ENCODE measurements around the gene MAGI2. TPM values are rescaled to one million over a fixed set of nuclear protein-coding genes. Genes with fewer than 3 reads are reported as not detected.

MAGI2 gene
- total and polyA plus RNA-seq, 2 experiments from 2014 or later, result 3.5 to 4.1 TPM

DNA sequence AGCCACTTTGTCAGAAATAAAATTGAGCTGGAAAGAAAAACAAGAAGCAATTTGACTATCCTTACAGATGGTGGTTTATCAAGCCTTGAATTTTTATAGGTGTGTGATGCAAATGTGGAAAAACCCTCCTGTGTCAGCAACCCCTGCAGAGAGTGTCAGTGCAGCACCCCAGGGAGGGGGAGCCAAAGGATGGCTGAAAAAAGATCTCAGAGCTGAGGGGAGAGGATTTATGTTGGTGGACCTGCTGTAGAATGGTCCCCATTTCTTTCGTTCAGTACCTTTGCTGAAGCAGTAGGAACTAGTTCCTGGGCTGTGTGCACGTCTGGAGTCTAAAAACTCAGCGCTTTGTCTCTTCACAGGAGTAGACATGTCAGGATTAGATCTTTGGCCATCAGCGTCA is 1415.9 kb downstream of the MAGI2 start:
- TF ChIP-seq EZH2phosphoT487 (IDR thresholded peaks at IDR 0.05; ENCODE audit: insufficient read depth, low read depth), result no peak
- no peak for TF ChIP-seq EZH2 (IDR thresholded peaks at IDR 0.05; ENCODE audit: insufficient read depth, poor library complexity, severe bottlenecking)
- H3K4me1 ChIP-seq (ENCODE audit: insufficient read depth), result no peaks in the 10 kb centered on the region
- H2AFZ ChIP-seq, result no peak overlapping the region
- H3K9me3 ChIP-seq (ENCODE audit: low read depth), result no peaks in the 10 kb centered on the region
- H3K36me3 ChIP-seq (ENCODE audit: low read depth), result no peaks in the 10 kb centered on the region
- H3K27ac ChIP-seq, result no peak overlapping the region
- no peaks in the 10 kb centered on the region for H3F3A ChIP-seq (ENCODE audit: insufficient read depth)
- H4K20me1 ChIP-seq (ENCODE audit: insufficient read depth), result no peaks in the 10 kb centered on the region
- DNase-seq, result no peak
- H3K4me2 ChIP-seq (ENCODE audit: unreplicated experiment), result no peak overlapping the region
- no peaks in the 10 kb centered on the region for H3K79me2 ChIP-seq (ENCODE audit: insufficient read depth)
- H3K27me3 ChIP-seq (replicated peaks; ENCODE audit: insufficient read depth), result no peaks in the 10 kb centered on the region
- H3K4me3 ChIP-seq, result no peak overlapping the region
- in situ Hi-C loops (cut with MboI), result no loop called here
- H3K9ac ChIP-seq, result no peak overlapping the region
- no peaks in the 10 kb centered on the region for H3K9me2 ChIP-seq (ENCODE audit: insufficient read depth)
- 79 to 84% methylated on average over 4 of the region's 4 CpGs for WGBS, 2 experiments (ENCODE audit: low coverage in 1 of 2, low lambda C conversion rate in 2 of 2, missing lambda C conversion rate in 2 of 2)

DNA sequence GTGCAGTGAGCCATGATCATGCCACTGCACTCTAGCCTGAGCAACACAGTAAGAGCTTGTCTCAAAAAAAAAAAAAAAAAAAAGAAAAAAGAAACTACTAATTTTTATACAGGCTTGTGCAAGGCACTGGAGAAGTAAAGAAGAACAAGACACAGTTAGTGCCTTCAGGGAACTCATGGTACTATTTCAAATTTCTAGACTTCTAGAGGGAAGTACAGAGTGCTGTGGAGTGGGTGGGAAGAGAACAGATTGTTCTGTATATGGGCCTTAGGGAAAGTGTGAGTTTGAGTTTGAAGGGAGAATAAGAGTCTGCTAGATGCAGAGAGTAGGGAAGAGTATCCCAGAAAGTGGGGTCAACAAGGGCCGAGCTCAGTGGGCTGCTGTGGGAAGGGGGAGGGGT is 1420.1 kb downstream of the MAGI2 start:
- Histone ChIP-seq H3K9me3 (ENCODE audit: low read depth) (no peaks in the 10 kb centered on the region), H3K4me2 (ENCODE audit: unreplicated experiment) (no peak overlapping the region), H3F3A (ENCODE audit: insufficient read depth) (no peaks in the 10 kb centered on the region), H3K79me2 (ENCODE audit: insufficient read depth) (no peaks in the 10 kb centered on the region), H3K4me3 (no peak overlapping the region), H2AFZ (no peak overlapping the region), H3K36me3 (ENCODE audit: low read depth) (no peaks in the 10 kb centered on the region), H3K27ac (no peak overlapping the region), H3K27me3 (replicated peaks; ENCODE audit: insufficient read depth) (no peaks in the 10 kb centered on the region), H3K4me1 (ENCODE audit: insufficient read depth) (no peaks in the 10 kb centered on the region), H3K9ac (no peak overlapping the region), H4K20me1 (ENCODE audit: insufficient read depth) (no peaks in the 10 kb centered on the region), H3K9me2 (ENCODE audit: insufficient read depth) (no peaks in the 10 kb centered on the region)
- TF ChIP-seq EZH2phosphoT487 (IDR thresholded peaks at IDR 0.05; ENCODE audit: insufficient read depth, low read depth) (no peak), EZH2 (IDR thresholded peaks at IDR 0.05; ENCODE audit: insufficient read depth, poor library complexity, severe bottlenecking) (no peak)
- DNase-seq, result no peak
- in situ Hi-C loops (cut with MboI), result no loop called here
- WGBS, 2 experiments (ENCODE audit: low coverage in 1 of 2, low lambda C conversion rate in 2 of 2, missing lambda C conversion rate in 2 of 2), result 60 to 89% methylated on average over 1 of the region's 1 CpG

DNA sequence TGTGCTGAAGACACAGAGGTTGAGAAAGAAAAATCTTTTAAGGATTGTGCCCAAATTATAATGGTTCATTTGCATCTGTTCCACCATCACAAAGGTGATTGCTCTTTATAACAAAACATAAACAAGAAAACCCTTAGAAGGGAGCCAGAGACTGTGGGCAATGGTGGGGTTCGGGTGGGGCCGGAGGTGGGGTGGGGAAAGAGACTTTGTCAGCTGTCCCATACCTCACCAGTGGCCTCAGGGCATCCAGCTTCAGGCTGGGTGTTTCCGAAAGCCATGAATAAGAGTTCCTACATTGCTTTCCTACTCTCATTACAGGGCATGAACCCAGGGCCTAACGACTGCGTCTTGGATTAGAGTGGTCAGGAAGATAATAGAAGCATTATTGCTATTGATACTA is 1427.0 kb downstream of the MAGI2 start:
- no peak overlapping the region for H2AFZ ChIP-seq
- no peaks in the 10 kb centered on the region for H3K9me3 ChIP-seq (ENCODE audit: low read depth)
- no peaks in the 10 kb centered on the region for H3K36me3 ChIP-seq (ENCODE audit: low read depth)
- no peak overlapping the region for H3K27ac ChIP-seq
- in situ Hi-C loops (cut with MboI), result no loop called here
- no peaks in the 10 kb centered on the region for H3K4me1 ChIP-seq (ENCODE audit: insufficient read depth)
- H3K9ac ChIP-seq, result no peak overlapping the region
- WGBS, 2 experiments (ENCODE audit: low coverage in 1 of 2, low lambda C conversion rate in 2 of 2, missing lambda C conversion rate in 2 of 2), result 82 to 90% methylated on average over 5 of the region's 5 CpGs
- no peak overlapping the region for H3K4me2 ChIP-seq (ENCODE audit: unreplicated experiment)
- TF ChIP-seq EZH2phosphoT487 (IDR thresholded peaks at IDR 0.05; ENCODE audit: insufficient read depth, low read depth) (no peak), EZH2 (IDR thresholded peaks at IDR 0.05; ENCODE audit: insufficient read depth, poor library complexity, severe bottlenecking) (no peak)
- no peaks in the 10 kb centered on the region for H4K20me1 ChIP-seq (ENCODE audit: insufficient read depth)
- H3F3A ChIP-seq (ENCODE audit: insufficient read depth), result no peaks in the 10 kb centered on the region; the same call in 1 of the 2 replicates
- no peak for DNase-seq
- no peaks in the 10 kb centered on the region for H3K79me2 ChIP-seq (ENCODE audit: insufficient read depth)
- H3K9me2 ChIP-seq (ENCODE audit: insufficient read depth), result no peaks in the 10 kb centered on the region
- no peaks in the 10 kb centered on the region for H3K27me3 ChIP-seq (replicated peaks; ENCODE audit: insufficient read depth)
- H3K4me3 ChIP-seq, result no peak overlapping the region

DNA sequence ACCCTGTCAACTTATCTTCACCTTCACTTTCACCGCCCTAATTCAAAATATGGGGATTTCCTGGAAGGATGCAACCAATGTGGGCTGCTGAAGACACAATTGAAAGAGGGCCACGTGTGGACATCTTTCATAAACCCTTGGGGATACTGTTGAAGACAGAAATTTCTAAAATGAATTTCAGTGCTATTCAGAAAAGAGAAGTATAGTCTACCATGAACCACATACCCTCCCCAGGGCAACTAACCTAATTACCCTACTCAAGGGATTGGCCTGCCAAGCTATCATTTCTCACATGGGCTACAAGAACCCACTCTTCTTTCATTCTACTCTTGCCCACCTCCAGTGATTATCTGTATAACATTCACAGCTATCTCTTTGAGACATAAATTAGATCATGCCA is 1428.9 kb downstream of the MAGI2 start:
- Histone ChIP-seq H3F3A (ENCODE audit: insufficient read depth) (peaks cover 8% of the 10 kb centered on the region), H3K9me2 (ENCODE audit: insufficient read depth) (no peaks in the 10 kb centered on the region), H2AFZ (no peak overlapping the region), H3K27ac (no peak overlapping the region), H3K4me1 (ENCODE audit: insufficient read depth) (peaks cover 10% of the 10 kb centered on the region; the same call in 1 of the 2 replicates), H3K79me2 (ENCODE audit: insufficient read depth) (no peaks in the 10 kb centered on the region), H3K4me3 (no peak overlapping the region), H3K4me2 (ENCODE audit: unreplicated experiment) (no peak overlapping the region), H3K9me3 (ENCODE audit: low read depth) (no peaks in the 10 kb centered on the region), H3K9ac (no peak overlapping the region), H3K27me3 (replicated peaks; ENCODE audit: insufficient read depth) (no peaks in the 10 kb centered on the region), H3K36me3 (ENCODE audit: low read depth) (no peaks in the 10 kb centered on the region), H4K20me1 (ENCODE audit: insufficient read depth) (no peaks in the 10 kb centered on the region)
- no peak for DNase-seq
- TF ChIP-seq EZH2 (IDR thresholded peaks at IDR 0.05; ENCODE audit: insufficient read depth, poor library complexity, severe bottlenecking), result no peak
- TF ChIP-seq EZH2phosphoT487 (IDR thresholded peaks at IDR 0.05; ENCODE audit: insufficient read depth, low read depth), result no peak
- 77 to 80% methylated on average over 2 of the region's 2 CpGs for WGBS, 2 experiments (ENCODE audit: low coverage in 1 of 2, low lambda C conversion rate in 2 of 2, missing lambda C conversion rate in 2 of 2)
- in situ Hi-C loops (cut with MboI), result no loop called here

DNA sequence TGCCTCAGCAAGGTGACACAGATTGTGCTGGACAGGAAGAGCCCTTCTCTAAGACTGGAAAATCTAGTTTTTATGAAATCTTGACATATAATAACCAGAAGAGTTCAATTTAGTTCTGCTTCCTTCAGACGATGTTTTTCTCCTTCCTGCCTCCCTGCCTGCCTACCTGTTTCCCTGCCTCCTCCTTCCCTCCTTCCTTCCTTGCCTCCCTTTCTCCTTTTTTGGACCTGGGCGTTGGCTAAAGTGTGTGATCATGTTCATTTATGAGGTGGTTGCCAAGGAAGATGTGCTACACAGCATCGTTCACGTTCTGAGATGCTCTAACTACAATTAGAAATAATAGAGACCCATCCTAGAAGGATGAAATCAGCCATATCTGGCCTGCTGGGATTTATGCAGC is 1430.3 kb downstream of the MAGI2 start:
- 69 to 71% methylated on average over 4 of the region's 4 CpGs for WGBS, 2 experiments (ENCODE audit: low coverage in 1 of 2, low lambda C conversion rate in 2 of 2, missing lambda C conversion rate in 2 of 2)
- no peaks in the 10 kb centered on the region for H3K9me3 ChIP-seq (ENCODE audit: low read depth)
- H3K4me2 ChIP-seq (ENCODE audit: unreplicated experiment), result no peak overlapping the region

More for the DNA sequence above, 1430.3 kb downstream of the MAGI2 start:
- no peak for TF ChIP-seq EZH2phosphoT487 (IDR thresholded peaks at IDR 0.05; ENCODE audit: insufficient read depth, low read depth)
- no peak for TF ChIP-seq EZH2 (IDR thresholded peaks at IDR 0.05; ENCODE audit: insufficient read depth, poor library complexity, severe bottlenecking)
- no peaks in the 10 kb centered on the region for H3K36me3 ChIP-seq (ENCODE audit: low read depth)
- H2AFZ ChIP-seq, result no peak overlapping the region
- no peak overlapping the region for H3K9ac ChIP-seq
- H3F3A ChIP-seq (ENCODE audit: insufficient read depth), result peaks cover 13% of the 10 kb centered on the region
- in situ Hi-C loops (cut with MboI), result no loop called here
- no peak for DNase-seq
- H3K27ac ChIP-seq, result no peak overlapping the region
- H3K9me2 ChIP-seq (ENCODE audit: insufficient read depth), result no peaks in the 10 kb centered on the region
- H4K20me1 ChIP-seq (ENCODE audit: insufficient read depth), result no peaks in the 10 kb centered on the region
- H3K27me3 ChIP-seq (replicated peaks; ENCODE audit: insufficient read depth), result no peaks in the 10 kb centered on the region
- H3K4me3 ChIP-seq, result no peak overlapping the region
- H3K4me1 ChIP-seq (ENCODE audit: insufficient read depth), result peaks cover 19% of the 10 kb centered on the region; the same call in 1 of the 2 replicates
- H3K79me2 ChIP-seq (ENCODE audit: insufficient read depth), result no peaks in the 10 kb centered on the region
